Trophoblast cell (in vitro differentiated cells and primary cell): ENCODE results near the gene SMYD3.

ENCODE experiments used
- DNase-seq, 2 donors: peaks; one replicate each; pipeline ENCODE4 v3.0.0-alpha.2; 2016
- H2AFZ ChIP-seq: 2 replicates; pipeline ENCODE4 v1.6.1; 2013; ENCODE audit warnings: low read length, moderate library complexity, mild to moderate bottlenecking; ENCODE audit not compliant: insufficient read depth, poor library complexity
- H2AK5ac ChIP-seq: 2 replicates; pipeline ENCODE4 v1.6.1; 2013; ENCODE audit warnings: mild to moderate bottlenecking, low read length
- H2BK120ac ChIP-seq: 2 replicates; pipeline ENCODE4 v1.6.1; 2013; ENCODE audit warnings: low read length, mild to moderate bottlenecking, moderate library complexity; ENCODE audit not compliant: insufficient read depth, poor library complexity
- H2BK12ac ChIP-seq: 2 replicates; pipeline ENCODE4 v1.6.1; 2013; ENCODE audit warnings: mild to moderate bottlenecking, low read length, moderate library complexity
- H2BK5ac ChIP-seq: 2 replicates; pipeline ENCODE4 v1.6.1; 2013; ENCODE audit warnings: low read length, low read depth, moderate library complexity, mild to moderate bottlenecking; ENCODE audit not compliant: poor library complexity
- H3K14ac ChIP-seq: 2 replicates; pipeline ENCODE4 v1.6.1; 2013; ENCODE audit warnings: mild to moderate bottlenecking, low read length
- H3K18ac ChIP-seq: 2 replicates; pipeline ENCODE4 v1.6.1; 2013; ENCODE audit warnings: mild to moderate bottlenecking, low read length
- H3K23ac ChIP-seq: 2 replicates; pipeline ENCODE4 v1.6.1; 2013; ENCODE audit warnings: low read length
- H3K27ac ChIP-seq: 2 replicates; pipeline ENCODE4 v1.5.1; 2013; ENCODE audit warnings: low read depth, mild to moderate bottlenecking, inconsistent platforms, low read length, moderate library complexity
- H3K27me3 ChIP-seq: 2 replicates; pipeline ENCODE4 v1.6.1; 2013; ENCODE audit warnings: inconsistent platforms, mild to moderate bottlenecking, low read length, moderate library complexity; ENCODE audit not compliant: insufficient read depth
- H3K36me3 ChIP-seq, 2 experiments: 1 replicate in 1 of 2; 2 replicates in 1 of 2; pipeline ENCODE4 v1.6.1; 2013; ENCODE audit warnings: low read length in 2 of 2, mild to moderate bottlenecking in 2 of 2, moderate library complexity in 1 of 2; ENCODE audit not compliant: insufficient read depth in 2 of 2, control insufficient read depth in 1 of 2
- H3K4ac ChIP-seq: 2 replicates; pipeline ENCODE4 v1.6.1; 2013; ENCODE audit warnings: low read depth, mild to moderate bottlenecking, low read length, moderate library complexity
- H3K4me1 ChIP-seq, 2 experiments: 1 replicate in 1 of 2; 2 replicates in 1 of 2; pipeline ENCODE4 v1.6.1; 2013; ENCODE audit warnings: low read length in 2 of 2, mild to moderate bottlenecking in 2 of 2, moderate library complexity in 1 of 2; ENCODE audit not compliant: insufficient read depth in 2 of 2, control insufficient read depth in 1 of 2
- H3K4me2 ChIP-seq: 2 replicates; pipeline ENCODE4 v1.6.1; 2013; ENCODE audit warnings: inconsistent platforms, mild to moderate bottlenecking, low read length, moderate library complexity
- H3K4me3 ChIP-seq: 2 replicates; pipeline ENCODE4 v1.5.1; 2013; ENCODE audit warnings: mild to moderate bottlenecking, low read depth, low read length, inconsistent platforms
- H3K79me1 ChIP-seq: one replicate; pipeline ENCODE4 v1.6.1; 2013; ENCODE audit warnings: low read length
- H3K79me2 ChIP-seq: 2 replicates; pipeline ENCODE4 v1.6.1; 2013; ENCODE audit warnings: low read length, mild to moderate bottlenecking; ENCODE audit not compliant: control insufficient read depth, insufficient read depth, poor library complexity
- H3K9ac ChIP-seq: 2 replicates; pipeline ENCODE4 v1.6.1; 2013; ENCODE audit warnings: mild to moderate bottlenecking, low read length
- H3K9me3 ChIP-seq: 2 replicates; pipeline ENCODE4 v1.6.1; 2013; ENCODE audit warnings: low read depth, mild to moderate bottlenecking, control low read depth, inconsistent platforms, low read length; ENCODE audit not compliant: insufficient read depth
- H4K12ac ChIP-seq: 2 replicates; pipeline ENCODE4 v1.6.1; 2013; ENCODE audit warnings: low read depth, mild to moderate bottlenecking, low read length, moderate library complexity
- H4K8ac ChIP-seq: 2 replicates; pipeline ENCODE4 v1.6.1; 2013; ENCODE audit warnings: low read depth, mild to moderate bottlenecking, low read length, moderate library complexity
- H4K91ac ChIP-seq: one replicate; pipeline ENCODE4 v1.6.1; 2013; ENCODE audit warnings: low read depth, mild to moderate bottlenecking, low read length, moderate library complexity
- WGBS: extraction: QIAGEN DNeasy Blood & Tissue Kit; methylation state at CpG from one replicate; pipeline ENCODE4 v1.1.7; 2013; ENCODE audit warnings: missing lambda C conversion rate; ENCODE audit not compliant: insufficient read length, insufficient coverage; ENCODE audit errors: extremely low coverage; 5-methylcytosine and 5-hydroxymethylcytosine counted together

Gene SMYD3

DNA sequence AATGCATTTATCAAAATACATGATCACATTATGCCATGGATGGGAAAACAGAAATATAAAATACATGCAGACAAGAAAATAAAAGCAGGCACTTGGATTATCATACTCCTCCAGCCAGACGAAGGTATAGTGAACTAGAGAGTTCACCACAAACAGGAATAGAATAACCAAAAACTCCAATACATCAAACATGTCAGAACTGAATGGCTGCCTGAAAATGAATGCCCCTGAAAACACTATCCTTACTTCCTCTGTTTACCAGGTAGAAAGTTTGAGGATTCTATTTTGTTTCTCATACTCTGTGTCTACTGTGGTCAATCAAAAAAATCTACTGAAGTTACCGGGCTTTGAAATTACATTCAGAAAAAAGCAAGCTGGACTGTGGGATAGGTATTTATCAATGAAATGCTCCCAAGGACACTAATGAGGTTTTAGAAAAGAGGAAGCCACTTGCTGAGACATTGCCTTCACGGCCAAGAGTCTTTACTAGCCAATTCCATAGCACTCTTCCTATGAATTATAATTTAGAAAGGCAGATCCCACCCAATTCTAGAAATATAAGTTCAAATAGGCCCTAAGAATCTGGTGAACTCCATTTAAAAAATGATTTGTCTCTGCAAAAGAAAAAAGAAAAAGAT, 197.7 kb downstream of the SMYD3 start:
- Histone ChIP-seq H3K23ac (no peak overlapping the region), H3K79me1 (no peaks in the 10 kb centered on the region), H3K27ac (no peak overlapping the region), H2BK12ac (no peak overlapping the region), H2BK120ac (no peak overlapping the region), H3K79me2 (peaks cover 2% of the 10 kb centered on the region), H3K27me3 (no peaks in the 10 kb centered on the region), H4K12ac (no peak overlapping the region), H4K91ac (no peak overlapping the region), H3K4me2 (no peak overlapping the region), H3K4me3 (no peak overlapping the region), H2AK5ac (no peak overlapping the region), H3K36me3 (peaks cover 0 to 3% of the 10 kb centered on the region in 2 experiments), H3K4ac (no peak overlapping the region), H3K18ac (no peak overlapping the region), H4K8ac (no peak overlapping the region), H3K9me3 (no peaks in the 10 kb centered on the region), H3K4me1 (no peaks in the 10 kb centered on the region), H2BK5ac (no peak overlapping the region), H3K14ac (no peak overlapping the region), H2AFZ (no peak overlapping the region), H3K9ac (no peak overlapping the region)
- DNase-seq, result no peak
- WGBS, result no CpG with 5 or more reads among the region's 3 CpGs

DNA sequence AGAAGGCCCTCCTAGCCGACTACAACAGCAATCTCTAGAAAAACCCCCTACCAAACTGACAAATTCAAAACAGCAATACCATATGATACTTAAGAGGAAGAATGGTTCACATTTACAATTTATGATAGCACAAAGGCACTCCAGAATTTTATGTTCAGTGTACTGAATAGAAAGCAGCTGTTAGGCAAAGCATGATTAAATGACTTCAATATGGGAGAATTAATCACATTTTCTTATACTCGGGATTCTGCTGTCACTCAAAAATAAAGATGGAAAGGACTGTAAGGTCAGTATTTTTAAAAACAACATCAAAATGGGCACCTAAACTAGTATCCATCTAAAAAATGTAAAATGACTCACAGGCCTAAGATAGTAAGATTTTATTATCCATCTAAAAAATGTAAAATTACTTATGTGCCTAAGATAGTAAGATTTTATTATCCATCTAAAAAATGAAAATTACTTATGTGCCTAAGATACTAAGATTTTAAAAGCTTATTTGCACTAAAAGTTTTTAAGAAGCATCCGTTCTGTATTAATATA, 198.5 kb downstream of the SMYD3 start:
- no peaks in the 10 kb centered on the region for H3K4me1 ChIP-seq
- WGBS, result no CpG with 5 or more reads among the region's 3 CpGs
- H3K27ac ChIP-seq, result no peak overlapping the region
- peaks cover 0 to 3% of the 10 kb centered on the region in 2 experiments for H3K36me3 ChIP-seq
- no peak overlapping the region for H3K23ac ChIP-seq
- no peak overlapping the region for H3K14ac ChIP-seq
- no peak overlapping the region for H3K4me2 ChIP-seq
- H2AK5ac ChIP-seq, result no peak overlapping the region
- H2BK5ac ChIP-seq, result no peak overlapping the region
- no peaks in the 10 kb centered on the region for H3K9me3 ChIP-seq
- H3K27me3 ChIP-seq, result no peaks in the 10 kb centered on the region
- no peak overlapping the region for H3K4ac ChIP-seq
- H2BK12ac ChIP-seq, result no peak overlapping the region
- no peak overlapping the region for H4K91ac ChIP-seq
- no peak for DNase-seq
- H2AFZ ChIP-seq, result no peak overlapping the region
- H4K12ac ChIP-seq, result no peak overlapping the region
- H3K9ac ChIP-seq, result no peak overlapping the region
- no peaks in the 10 kb centered on the region for H3K79me1 ChIP-seq
- no peak overlapping the region for H3K18ac ChIP-seq
- no peak overlapping the region for H4K8ac ChIP-seq
- H3K79me2 ChIP-seq, result peaks cover 2% of the 10 kb centered on the region
- H2BK120ac ChIP-seq, result no peak overlapping the region
- H3K4me3 ChIP-seq, result no peak overlapping the region

GRCh38 chr1:246306415-246307037, 200.6 kb downstream of the SMYD3 start:
- no peak overlapping the region for H2BK120ac ChIP-seq
- no peak overlapping the region for H2BK12ac ChIP-seq
- H3K18ac ChIP-seq, result no peak overlapping the region
- H3K36me3 ChIP-seq, result peaks cover 0 to 3% of the 10 kb centered on the region in 2 experiments
- no peak overlapping the region for H3K27ac ChIP-seq
- H3K4ac ChIP-seq, result no peak overlapping the region
- no peaks in the 10 kb centered on the region for H3K9me3 ChIP-seq
- no peak overlapping the region for H2BK5ac ChIP-seq
- peaks cover 2% of the 10 kb centered on the region for H3K79me2 ChIP-seq
- H2AFZ ChIP-seq, result no peak overlapping the region
- H2AK5ac ChIP-seq, result no peak overlapping the region
- H3K23ac ChIP-seq, result no peak overlapping the region
- no peak overlapping the region for H4K12ac ChIP-seq
- H4K8ac ChIP-seq, result no peak overlapping the region
- H3K27me3 ChIP-seq, result no peaks in the 10 kb centered on the region
- DNase-seq, result no peak
- no peak overlapping the region for H3K14ac ChIP-seq
- H3K4me2 ChIP-seq, result no peak overlapping the region
- no peak overlapping the region for H4K91ac ChIP-seq
- no CpG with 5 or more reads among the region's 3 CpGs for WGBS
- peaks cover 0 to 3% of the 10 kb centered on the region in 2 experiments for H3K4me1 ChIP-seq
- H3K79me1 ChIP-seq, result no peaks in the 10 kb centered on the region
- no peak overlapping the region for H3K9ac ChIP-seq
- H3K4me3 ChIP-seq, result no peak overlapping the region

DNA sequence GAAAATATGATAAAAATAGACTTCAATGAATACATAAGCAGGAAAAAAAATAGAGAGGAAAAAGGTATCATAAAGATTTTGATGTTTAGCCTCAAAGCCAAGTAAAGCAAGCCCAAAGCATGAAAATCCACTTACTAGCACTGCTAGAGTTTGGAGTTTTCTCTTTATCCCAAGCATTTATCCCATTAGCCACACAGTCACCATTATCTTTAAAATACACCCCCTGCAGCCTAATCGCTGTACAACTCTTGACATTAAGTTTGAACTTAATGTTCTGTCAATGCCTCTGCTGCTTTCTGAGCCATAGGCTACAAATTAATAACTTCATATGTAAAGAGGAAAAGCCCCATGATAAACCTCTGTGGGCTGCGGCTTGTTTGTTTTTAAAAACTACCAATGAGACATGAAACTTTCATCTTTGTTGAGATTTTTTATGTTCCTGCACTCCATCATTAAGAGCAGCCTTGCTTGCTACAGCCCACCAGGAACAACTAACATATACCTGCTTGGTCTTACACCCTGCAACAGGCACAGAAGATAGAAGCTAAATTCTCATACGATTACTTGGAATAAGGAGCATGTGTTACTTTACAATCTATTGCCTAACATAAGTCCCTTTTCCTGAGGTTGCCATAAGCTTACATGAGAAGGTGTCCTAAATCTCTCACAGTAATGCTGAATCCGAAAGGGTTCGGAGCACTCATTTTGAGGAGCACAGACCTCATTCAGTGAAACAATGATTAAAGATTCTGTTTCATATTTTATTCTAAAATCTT, 202.4 kb downstream of the SMYD3 start:
- Histone ChIP-seq H3K18ac (no peak overlapping the region), H3K4ac (no peak overlapping the region), H3K9me3 (no peaks in the 10 kb centered on the region), H3K4me2 (no peak overlapping the region), H4K8ac (no peak overlapping the region), H3K23ac (no peak overlapping the region), H3K27ac (no peak overlapping the region), H2AFZ (no peak overlapping the region), H2BK5ac (no peak overlapping the region), H3K4me1 (peaks cover 0 to 5% of the 10 kb centered on the region in 2 experiments), H3K14ac (no peak overlapping the region), H4K91ac (no peak overlapping the region), H3K36me3 (peaks cover 0 to 3% of the 10 kb centered on the region in 2 experiments), H3K79me1 (no peaks in the 10 kb centered on the region), H2AK5ac (no peak overlapping the region), H2BK12ac (no peak overlapping the region), H3K27me3 (no peaks in the 10 kb centered on the region), H4K12ac (no peak overlapping the region), H3K4me3 (no peak overlapping the region), H2BK120ac (no peak overlapping the region), H3K79me2 (peaks cover 2% of the 10 kb centered on the region), H3K9ac (no peak overlapping the region)
- DNase-seq, result no peak
- WGBS, result no CpG with 5 or more reads among the region's 5 CpGs
